Left lobe of liver (tissue), 2 donors: Measurements from ENCODE around the gene SPATA7. TPM values are rescaled to one million over a fixed set of nuclear protein-coding genes. Genes with fewer than 3 reads are reported as not detected.
A peak's percentile ranks its signal among the peaks of the same experiment; 100 is the strongest.

ENCODE experiments used
- ATAC-seq: fragments of 200-7000 bp; cut with Tn5 transposase; one replicate; pipeline ENCODE4 v1.9.1; 2020; ENCODE audit warnings: mild to moderate bottlenecking, moderate library complexity
- DNase-seq: peaks from one replicate; pipeline ENCODE4 v3.0.0-alpha.2; 2020; ENCODE audit warnings: low spot score
- total RNA-seq: library from RNA; stranded (reverse); gene quantifications from one replicate; pipeline ENCODE4 v1.2.1, GENCODE V29; 2021
- donor health status: DM: no; HTN: no; CAD: no; lungs with moderate emphysema.
- donor health status: DM: no; HTN: yes; CAD: no.

The SPATA7 gene
- total RNA-seq, 1 donor from 2014 or later = 3.2 TPM

DNA sequence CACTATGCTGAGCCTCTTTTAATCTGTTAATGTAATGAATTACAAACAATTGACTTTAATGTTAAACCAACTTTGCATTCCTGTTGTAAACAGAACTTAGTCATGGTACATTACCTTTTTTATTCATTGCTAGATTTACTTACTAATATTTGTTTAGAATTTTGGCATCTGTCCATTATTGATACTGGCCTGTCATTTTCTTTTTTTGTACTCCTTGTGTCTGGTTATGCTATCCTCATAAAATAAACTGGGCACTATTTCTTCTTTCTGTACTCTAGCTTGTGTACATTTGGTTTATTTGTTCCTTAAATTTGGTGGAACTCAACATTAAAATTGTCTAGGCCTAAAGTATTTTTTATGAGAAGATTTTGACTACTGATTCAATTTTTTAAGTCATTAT lies 32.1 kb downstream of the SPATA7 start:
- DNase-seq = no peak
- ATAC-seq = no peak

GRCh38 chr14:88420187-88420586 lies 34.7 kb downstream of the SPATA7 start:
- ATAC-seq = no peak
- no peak for DNase-seq

DNA sequence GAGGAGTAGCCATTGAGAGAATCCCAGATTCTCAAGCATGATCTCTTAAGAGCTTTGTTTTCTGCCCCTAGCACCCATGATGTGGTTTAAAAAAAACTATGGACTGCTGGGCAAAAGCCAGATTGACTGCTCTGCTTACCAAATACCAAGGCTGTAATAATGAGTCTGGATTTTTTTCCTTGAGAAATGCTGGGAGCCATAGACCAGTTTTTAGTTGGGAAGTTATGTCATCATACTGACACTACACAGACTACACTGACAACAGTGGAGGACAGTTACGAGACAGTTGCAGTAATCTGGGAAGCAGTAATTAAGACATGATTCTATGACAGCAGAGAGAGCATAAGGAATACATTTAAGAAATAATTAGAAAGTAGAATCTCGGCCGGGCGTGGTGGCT lies 35.8 kb downstream of the SPATA7 start:
- no peak for DNase-seq
- ATAC-seq = no peak

DNA sequence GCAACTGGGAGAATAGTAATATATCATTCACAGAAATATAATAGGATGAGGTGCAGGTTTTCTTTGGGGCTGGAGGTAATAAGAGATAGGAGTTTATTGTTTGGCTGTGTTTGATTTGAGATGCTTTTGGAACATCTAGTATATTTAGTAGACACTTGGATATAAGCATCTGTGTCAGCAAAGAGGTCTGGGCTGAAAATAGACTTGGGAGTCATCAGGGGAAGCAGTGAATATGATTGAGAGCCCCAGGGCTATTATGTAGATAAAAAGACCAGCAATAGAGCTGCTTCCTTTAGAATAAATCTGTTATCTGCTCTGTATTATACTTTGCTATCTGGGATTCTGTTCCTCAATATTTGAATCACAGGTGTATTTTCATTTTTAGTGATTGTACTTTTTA lies 36.6 kb downstream of the SPATA7 start:
- DNase-seq = no peak
- no peak for ATAC-seq

- ATAC-seq (no peak), DNase-seq (no peak)
Measured at GRCh38 chr14:88422919-88423650, 37.6 kb downstream of the SPATA7 start.

- DNase-seq = no peak
Measured at GRCh38 chr14:88424573-88424972, 39.1 kb downstream of the SPATA7 start.

GRCh38 chr14:88426271-88426670 lies 40.8 kb downstream of the SPATA7 start:
- DNase-seq (no peak), ATAC-seq (no peak)

More at GRCh38 chr14:88424573-88424972, 39.1 kb downstream of the SPATA7 start:
- ATAC-seq = no peak

DNA sequence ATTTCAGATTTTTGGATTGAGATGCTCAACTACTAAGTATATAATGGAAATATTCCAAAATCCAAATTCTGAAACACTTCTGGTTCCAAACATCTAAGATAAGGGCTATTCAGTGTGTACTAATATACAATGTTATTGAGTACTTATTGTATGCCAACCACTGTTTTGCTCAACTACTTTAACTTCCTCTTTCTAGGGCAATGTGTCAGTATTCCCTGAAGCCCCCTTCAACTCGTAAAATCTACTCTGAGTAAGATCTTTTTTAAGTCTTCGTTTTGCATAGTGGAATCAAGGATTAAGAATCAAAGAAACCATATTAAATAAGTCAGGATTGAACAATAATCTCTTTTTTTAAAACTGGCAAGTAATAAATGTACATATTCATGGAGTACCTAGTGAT lies 45.5 kb downstream of the SPATA7 start:
- ATAC-seq (no peak), DNase-seq (no peak)

DNA sequence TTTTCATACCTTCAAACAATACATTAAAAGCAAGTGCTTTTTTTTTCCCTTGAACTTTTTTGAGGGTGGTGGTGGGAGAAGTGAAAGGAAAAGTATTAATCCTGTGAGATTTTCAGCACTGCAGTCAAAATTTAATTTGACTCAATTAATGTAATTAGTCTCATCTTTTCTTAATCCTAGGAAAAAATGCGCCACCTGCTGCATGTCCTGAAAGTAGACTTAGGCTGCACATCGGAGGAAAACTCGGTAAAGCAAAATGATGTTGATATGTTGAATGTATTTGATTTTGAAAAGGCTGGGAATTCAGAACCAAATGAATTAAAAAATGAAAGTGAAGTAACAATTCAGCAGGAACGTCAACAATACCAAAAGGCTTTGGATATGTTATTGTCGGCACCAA lies 52.2 kb downstream of the SPATA7 start:
- ATAC-seq (no peak), DNase-seq (no peak)

- no peak for ATAC-seq
- DNase-seq = no peak
Measured at GRCh38 chr14:88439088-88439487, 53.6 kb downstream of the SPATA7 start.

DNA sequence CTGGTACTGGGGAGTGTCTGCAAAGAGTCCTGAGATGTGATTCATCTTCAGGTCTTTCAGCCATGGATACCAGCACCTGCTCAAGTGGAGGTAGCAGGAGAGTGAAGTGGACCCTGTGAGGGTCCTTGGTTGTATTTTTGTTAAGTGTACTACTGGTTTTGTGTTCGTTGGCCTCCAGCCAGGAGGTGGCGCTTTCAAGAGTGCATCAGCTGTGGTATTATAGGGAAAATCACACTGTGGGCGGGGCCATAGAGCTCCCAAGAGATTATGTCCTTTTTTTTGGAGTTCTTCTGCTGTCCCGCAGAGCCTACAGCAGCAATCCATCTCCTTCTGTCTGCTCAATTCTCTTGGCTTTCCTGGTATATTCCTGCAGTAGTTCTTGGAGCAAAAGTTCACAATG lies 66.8 kb downstream of the SPATA7 start:
- ATAC-seq = no peak
- no peak for DNase-seq

DNA sequence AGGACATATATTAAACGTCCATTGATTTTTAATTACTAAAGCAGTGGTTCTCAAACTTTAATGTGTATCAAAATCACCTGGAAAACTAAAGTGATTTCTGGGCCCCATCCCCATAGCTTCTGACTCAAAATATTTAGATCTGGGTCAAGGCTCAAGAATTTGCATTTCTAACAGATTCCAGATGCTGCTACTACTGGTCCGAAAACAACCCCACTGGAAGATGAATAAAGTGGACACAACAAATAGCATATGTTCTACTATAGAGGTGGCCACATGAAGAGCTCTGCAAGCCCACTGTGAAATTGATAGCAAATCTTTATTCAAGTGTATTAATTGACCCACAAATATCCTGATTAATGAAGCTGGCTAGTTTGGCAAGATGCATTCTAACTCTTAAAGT lies 69.4 kb downstream of the SPATA7 start:
- DNase-seq (no peak), ATAC-seq (no peak)

GRCh38 chr14:88463318-88463717 lies 77.9 kb downstream of the SPATA7 start:
- DNase-seq = no peak

DNA sequence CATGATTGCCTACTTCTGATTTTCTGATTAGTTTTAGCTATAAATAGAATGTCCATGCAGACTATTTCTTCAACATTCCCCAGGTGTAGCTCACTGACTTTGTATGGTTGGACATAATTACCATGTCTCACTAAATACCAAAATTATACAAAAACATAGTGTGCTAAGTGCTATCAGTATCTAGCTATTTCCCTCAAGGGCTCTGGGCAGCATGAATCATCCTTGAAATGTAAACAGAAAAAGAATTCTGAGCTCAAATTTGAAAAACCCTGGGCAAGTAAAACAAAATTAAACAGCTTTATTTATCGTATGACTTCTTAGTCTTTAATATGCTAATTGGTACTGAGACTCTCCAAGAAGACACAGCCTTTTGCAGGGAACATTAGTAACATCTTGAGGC lies 82.9 kb downstream of the SPATA7 start:
- no peak for DNase-seq
- ATAC-seq = no peak

More at GRCh38 chr14:88463318-88463717, 77.9 kb downstream of the SPATA7 start:
- peak; percentile 87 for ATAC-seq

GRCh38 chr14:88470542-88471440 lies 85.3 kb downstream of the SPATA7 start:
- ATAC-seq = no peak

DNA sequence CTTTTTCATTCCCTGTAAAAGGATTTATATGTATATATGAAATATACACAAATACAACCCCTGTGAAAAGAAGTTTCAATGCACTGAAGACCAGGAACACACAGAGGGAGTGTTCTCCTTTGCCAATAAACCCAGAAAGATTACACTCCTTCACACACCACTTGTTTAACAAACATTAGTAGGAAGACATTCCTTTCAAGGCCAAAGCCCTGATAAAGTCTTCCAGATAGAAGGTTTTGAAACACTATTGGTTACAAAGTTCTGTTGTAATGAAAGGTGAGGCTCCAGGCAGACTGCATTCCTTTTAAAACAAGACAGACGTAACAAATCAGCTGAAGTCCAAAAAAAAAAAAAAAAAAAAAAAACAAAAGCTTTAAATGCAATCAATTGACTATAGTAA lies 88.3 kb downstream of the SPATA7 start:
- DNase-seq (no peak), ATAC-seq (no peak)

More at GRCh38 chr14:88470542-88471440, 85.3 kb downstream of the SPATA7 start:
- no peak for DNase-seq

- ATAC-seq (no peak), DNase-seq (no peak)
Measured at GRCh38 chr14:88476214-88476774, 90.8 kb downstream of the SPATA7 start.

GRCh38 chr14:88476825-88477224 lies 91.4 kb downstream of the SPATA7 start:
- DNase-seq (no peak), ATAC-seq (no peak)

DNA sequence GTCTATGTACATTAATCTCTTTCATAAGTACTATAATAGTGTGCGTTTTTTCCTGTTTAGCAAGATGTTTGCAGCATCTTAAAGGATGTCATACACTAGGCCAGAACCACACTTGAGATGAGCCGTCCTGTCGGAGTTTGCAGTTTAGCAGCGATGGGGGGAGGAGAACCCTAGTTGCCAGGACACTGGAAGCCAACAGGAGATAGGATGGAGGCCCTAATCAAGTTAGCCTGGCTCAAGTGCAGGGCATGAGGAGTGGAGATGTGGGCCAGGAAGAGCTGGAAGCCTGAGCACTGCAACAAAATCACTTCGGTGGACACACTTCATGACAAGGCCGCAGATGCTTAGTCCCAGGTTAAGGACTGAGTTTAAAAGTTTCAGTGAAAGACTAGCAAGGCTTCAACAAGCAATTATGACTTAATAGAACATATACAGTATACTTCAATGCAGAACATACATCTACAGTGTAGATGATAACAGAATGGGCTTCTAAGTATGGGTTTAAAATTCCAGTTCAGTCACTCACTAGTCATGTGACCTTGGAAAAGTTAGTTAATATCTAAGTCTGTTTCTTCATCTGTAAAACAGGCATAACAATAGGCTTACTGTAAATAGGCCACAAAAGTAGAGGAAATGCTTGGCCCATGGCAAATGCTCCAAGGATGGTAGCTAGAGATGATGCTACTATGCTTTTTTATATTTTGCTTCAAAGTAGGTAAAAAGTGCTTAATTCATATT lies 92.2 kb downstream of the SPATA7 start:
- ATAC-seq (no peak), DNase-seq (no peak)

DNA sequence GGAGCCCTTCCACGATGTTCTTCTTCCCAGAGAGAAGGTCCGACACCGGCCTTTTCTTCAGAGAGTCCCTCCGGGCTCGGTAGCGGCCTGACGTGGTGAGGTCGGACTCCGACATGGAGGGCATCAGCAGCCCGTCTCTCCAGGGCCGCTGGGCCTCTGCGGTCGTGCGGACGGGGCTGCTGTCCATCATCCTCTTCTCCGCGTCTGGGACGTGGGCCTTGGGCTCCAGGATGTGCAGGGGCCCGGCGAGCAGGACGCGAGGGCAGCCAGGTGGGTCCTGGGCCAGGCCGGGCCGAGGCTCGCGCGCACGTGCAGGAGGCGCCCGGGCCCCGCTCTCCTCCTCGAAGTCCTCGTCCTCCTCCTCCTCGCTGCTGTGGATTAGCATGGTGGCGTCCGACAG lies 93.5 kb downstream of the SPATA7 start:
- DNase-seq = no peak

DNA sequence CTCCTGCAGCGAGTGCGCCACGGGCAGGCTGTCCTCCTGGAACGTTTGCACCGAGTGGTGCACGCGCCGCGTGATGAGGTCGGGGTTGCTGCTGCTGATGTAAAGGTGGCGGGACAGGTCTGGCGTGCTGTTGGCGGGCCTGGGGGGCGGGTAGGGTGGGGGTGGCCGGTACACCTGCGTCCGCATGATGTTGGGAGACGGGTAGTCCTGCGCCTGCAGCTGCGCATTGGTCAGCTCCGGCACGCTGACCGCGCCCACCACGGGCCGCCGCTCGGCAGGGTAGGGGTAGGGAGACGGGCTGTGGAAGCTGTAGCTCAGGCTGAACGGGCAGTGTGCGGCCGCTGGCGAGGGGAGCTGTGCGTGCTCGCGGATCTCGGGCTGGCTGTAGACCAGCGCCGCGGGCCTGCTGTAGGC lies 94.1 kb downstream of the SPATA7 start:
- DNase-seq (no peak), ATAC-seq (no peak)

More for the DNA sequence above, 93.5 kb downstream of the SPATA7 start:
- ATAC-seq = no peak
